Uterus (tissue), 4 donors: ENCODE data around the gene WDR46. TPM values are rescaled to one million over a fixed set of nuclear protein-coding genes. Genes with fewer than 3 reads are reported as not detected.

Source experiments
- DNase-seq, 2 donors: peaks; one replicate each; pipeline ENCODE4 v3.0.0-alpha.2; 2019 to 2020
- H3K27ac ChIP-seq, 2 donors: fragments of 200-600 bp; sonication (generic); 1 replicate in 1 of 2; 2 replicates in 1 of 2; pipeline ENCODE4 v1.5.1; 2016 to 2018
- H3K27me3 ChIP-seq, 2 donors: fragments of 200-600 bp; sonication (generic); one replicate each; pipeline ENCODE4 v1.5.1; 2018 to 2019; ENCODE audit warnings: control low read depth in 1 of 2
- H3K36me3 ChIP-seq, 2 donors: fragments of 200-600 bp; sonication (generic); one replicate each; pipeline ENCODE4 v1.5.1; 2019; ENCODE audit warnings: control low read depth in 1 of 2
- H3K4me1 ChIP-seq, 2 donors: fragments of 200-600 bp; sonication (generic); one replicate each; pipeline ENCODE4 v1.5.1; 2018 to 2019; ENCODE audit warnings: control low read depth in 1 of 2
- H3K4me3 ChIP-seq, 2 donors: fragments of 200-600 bp; sonication (generic); 1 replicate in 1 of 2; 2 replicates in 1 of 2; pipeline ENCODE4 v1.5.1; 2018 to 2019; ENCODE audit warnings: mild to moderate bottlenecking in 1 of 2
- H3K9me3 ChIP-seq, 2 donors: fragments of 200-600 bp; sonication (generic); one replicate each; pipeline ENCODE4 v1.5.1; 2019; ENCODE audit warnings: control low read depth in 1 of 2
- POLR2A ChIP-seq, 2 donors: fragments of 450-650 bp; IDR thresholded peaks; one replicate each; pipeline ENCODE4 v1.6.1; 2016; ENCODE audit warnings: antibody characterized with exemption in 2 of 2, mild to moderate bottlenecking in 1 of 2, moderate library complexity in 1 of 2
- intact Hi-C: fragments of 100-400 bp; cut with DNase I; formaldehyde crosslinking; loops from one replicate; pipeline ENCODE4 v1.15.1; 2023; ENCODE audit warnings: low total_unique reads
- total RNA-seq, 4 donors: library from RNA; depleted of rRNA in 3 of 4; stranded (reverse); fragments of >200 nt in 3 of 4; gene quantifications; one replicate each; pipeline versions ENCODE4 v1.1.0 to v1.2.4, GENCODE V29; 2014 to 2023
- TF ChIP-seq, protein P1 (sequence below), 4 experiments: fragments of 200-600 bp in 2 of 4; fragments of 450-650 bp in 2 of 4; sonication (generic) in 2 of 4; IDR thresholded peaks; one replicate each; pipeline ENCODE4 v1.5.1; 2016 to 2019; ENCODE audit warnings: antibody characterized with exemption in 4 of 4, mild to moderate bottlenecking in 2 of 4, moderate library complexity in 1 of 4
- donor health status: DM: yes; HTN: yes; CAD: no.

Gene WDR46
- total RNA-seq, 4 donors from 2014 or later, result 17.9 to 60.3 (median 31.7) TPM

DNA sequence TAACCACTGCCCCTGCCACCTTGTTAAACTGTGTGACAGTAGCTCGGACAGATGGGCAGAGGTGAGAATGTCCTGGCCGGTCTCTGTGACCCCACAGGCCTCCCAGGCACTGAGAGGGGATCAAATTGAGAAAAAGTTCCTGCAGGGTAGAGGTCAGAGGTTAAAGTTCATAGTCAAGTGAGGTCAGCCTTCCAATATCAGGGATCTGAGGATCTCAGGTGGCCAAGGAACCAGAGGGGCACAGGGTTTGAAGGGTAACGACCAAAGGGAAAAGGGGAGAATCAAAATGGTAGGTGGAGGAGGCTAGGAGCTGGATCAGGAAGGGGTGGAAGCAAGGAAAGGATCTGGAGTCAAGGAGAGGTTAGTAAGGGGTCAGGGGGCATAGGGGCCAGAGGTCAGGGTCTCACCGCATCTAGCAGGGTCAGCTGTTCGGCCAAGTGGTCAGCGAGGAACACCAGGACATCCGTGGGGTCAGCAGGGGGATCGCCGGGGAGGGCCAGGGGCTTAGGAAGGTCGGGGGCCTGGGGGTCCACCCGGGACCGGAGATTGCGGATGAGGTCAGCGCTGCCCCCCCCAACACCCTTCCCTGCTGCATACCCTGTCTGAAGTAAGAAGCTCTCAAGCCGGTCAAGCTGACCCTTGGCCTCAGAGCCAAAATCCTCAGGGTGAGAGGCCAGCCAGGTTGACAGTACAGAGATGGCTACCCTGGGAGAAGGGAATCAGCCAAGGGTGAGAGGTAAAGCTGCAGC, 6.8 kb upstream of the WDR46 start:
- H3K27ac ChIP-seq, result no peak overlapping the region
- no peak overlapping the region for H3K4me3 ChIP-seq
- no peaks in the 10 kb centered on the region for H3K27me3 ChIP-seq
- no peaks in the 10 kb centered on the region for H3K36me3 ChIP-seq
- TF ChIP-seq POLR2A (IDR thresholded peaks at IDR 0.05), result no peak
- TF ChIP-seq, protein P1, sequence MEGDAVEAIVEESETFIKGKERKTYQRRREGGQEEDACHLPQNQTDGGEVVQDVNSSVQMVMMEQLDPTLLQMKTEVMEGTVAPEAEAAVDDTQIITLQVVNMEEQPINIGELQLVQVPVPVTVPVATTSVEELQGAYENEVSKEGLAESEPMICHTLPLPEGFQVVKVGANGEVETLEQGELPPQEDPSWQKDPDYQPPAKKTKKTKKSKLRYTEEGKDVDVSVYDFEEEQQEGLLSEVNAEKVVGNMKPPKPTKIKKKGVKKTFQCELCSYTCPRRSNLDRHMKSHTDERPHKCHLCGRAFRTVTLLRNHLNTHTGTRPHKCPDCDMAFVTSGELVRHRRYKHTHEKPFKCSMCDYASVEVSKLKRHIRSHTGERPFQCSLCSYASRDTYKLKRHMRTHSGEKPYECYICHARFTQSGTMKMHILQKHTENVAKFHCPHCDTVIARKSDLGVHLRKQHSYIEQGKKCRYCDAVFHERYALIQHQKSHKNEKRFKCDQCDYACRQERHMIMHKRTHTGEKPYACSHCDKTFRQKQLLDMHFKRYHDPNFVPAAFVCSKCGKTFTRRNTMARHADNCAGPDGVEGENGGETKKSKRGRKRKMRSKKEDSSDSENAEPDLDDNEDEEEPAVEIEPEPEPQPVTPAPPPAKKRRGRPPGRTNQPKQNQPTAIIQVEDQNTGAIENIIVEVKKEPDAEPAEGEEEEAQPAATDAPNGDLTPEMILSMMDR (IDR thresholded peaks at IDR 0.05), result no peak
- intact Hi-C loops, result loop anchor here (10.0 kb wide), 2 partner anchors 91 to 129 kb away; partner anchors contain the start of genes HSD17B8, RING1, RXRB and SLC39A7
- no peak for DNase-seq
- no peaks in the 10 kb centered on the region for H3K9me3 ChIP-seq
- peaks cover 0 to 7% of the 10 kb centered on the region in 2 donors for H3K4me1 ChIP-seq

DNA sequence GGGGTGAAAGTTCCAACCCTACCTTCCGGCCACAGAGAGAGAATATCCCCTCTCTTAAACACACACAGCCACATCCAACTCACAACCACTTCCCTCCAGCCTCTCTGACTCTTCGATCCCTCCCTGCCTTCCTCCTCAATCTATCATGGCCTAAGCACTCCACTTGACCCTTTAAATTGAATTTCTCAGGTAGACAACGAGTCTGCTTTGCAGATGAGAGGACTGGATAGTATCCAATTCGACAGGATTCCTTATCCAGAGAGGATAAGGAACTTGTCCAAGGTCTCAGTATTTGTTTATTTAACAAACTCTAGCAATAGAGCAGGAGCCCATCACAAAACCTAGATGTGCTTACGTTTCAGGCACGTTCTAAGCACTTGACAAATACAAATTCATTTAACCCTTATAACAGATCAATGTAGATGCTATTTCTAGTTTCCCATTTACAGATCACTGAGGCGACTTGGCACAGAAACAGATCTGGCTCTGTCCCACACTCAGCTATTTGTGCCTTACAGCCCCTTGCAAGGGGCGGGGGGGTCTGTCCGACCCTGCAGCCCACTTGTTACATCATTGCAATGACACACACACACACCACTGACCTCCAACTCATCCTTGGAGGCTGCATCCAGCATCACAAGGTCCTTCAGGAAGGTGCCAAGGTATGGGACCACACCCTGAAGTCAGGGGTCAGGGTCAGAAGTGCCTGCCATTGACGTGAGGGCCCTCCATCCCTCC, 5.2 kb upstream of the WDR46 start:
- no peak overlapping the region for H3K27ac ChIP-seq
- H3K9me3 ChIP-seq, result no peaks in the 10 kb centered on the region
- H3K27me3 ChIP-seq, result no peaks in the 10 kb centered on the region
- no peak for DNase-seq
- no peaks in the 10 kb centered on the region for H3K36me3 ChIP-seq
- intact Hi-C loops, result loop anchor here (10.0 kb wide), 2 partner anchors 89 to 131 kb away; partner anchors contain the start of genes HSD17B8, RING1, RXRB and SLC39A7
- no peak for TF ChIP-seq POLR2A (IDR thresholded peaks at IDR 0.05)
- TF ChIP-seq, protein P1 (IDR thresholded peaks at IDR 0.05), result no peak
- no peak overlapping the region for H3K4me3 ChIP-seq
- H3K4me1 ChIP-seq, result peaks cover 5 to 17% of the 10 kb centered on the region in 2 donors

DNA sequence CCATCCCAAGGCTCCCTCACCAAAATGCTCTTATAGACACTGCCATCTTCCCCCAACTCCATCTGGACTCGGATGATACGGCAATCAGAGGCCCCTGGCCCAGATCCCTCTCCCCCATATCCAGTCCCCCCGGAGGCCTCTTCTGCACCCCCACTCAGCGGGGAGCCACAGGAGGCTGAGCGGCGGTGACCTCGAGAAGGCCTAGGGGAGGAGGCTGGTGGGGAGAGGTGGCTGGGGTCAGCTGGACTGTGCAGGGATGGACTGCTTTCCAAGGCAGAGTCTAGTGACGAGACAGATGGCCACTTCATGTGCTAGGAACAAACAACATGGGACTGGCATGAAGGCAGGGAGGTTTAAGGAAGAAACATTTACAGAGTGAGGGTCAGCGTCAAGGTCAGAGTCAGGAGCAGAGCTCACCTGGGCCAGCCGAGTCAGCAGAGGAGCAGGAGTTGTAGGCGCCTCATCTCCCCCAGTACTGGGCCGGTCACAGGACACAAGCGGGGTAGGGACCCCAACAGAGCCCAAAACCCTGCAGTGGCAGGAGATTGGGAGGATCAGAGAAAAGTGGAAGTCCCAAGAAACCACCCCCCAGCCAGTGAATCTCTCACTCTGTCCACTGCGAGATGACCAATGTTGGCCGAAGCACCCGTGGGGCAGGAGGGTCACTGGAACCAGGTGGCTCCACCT, 4.1 kb upstream of the WDR46 start:
- no peak overlapping the region for H3K4me3 ChIP-seq
- no peak for TF ChIP-seq POLR2A (IDR thresholded peaks at IDR 0.05)
- TF ChIP-seq, protein P1 (IDR thresholded peaks at IDR 0.05), result no peak
- intact Hi-C loops, result loop anchor here (10.0 kb wide), 2 partner anchors 88 to 132 kb away; partner anchors contain the start of genes HSD17B8, RING1, RXRB and SLC39A7
- no peaks in the 10 kb centered on the region for H3K9me3 ChIP-seq
- no peak overlapping the region for H3K27ac ChIP-seq
- no peaks in the 10 kb centered on the region for H3K27me3 ChIP-seq
- no peaks in the 10 kb centered on the region for H3K36me3 ChIP-seq
- no peak for DNase-seq
- peaks cover 9 to 23% of the 10 kb centered on the region in 2 donors for H3K4me1 ChIP-seq

DNA sequence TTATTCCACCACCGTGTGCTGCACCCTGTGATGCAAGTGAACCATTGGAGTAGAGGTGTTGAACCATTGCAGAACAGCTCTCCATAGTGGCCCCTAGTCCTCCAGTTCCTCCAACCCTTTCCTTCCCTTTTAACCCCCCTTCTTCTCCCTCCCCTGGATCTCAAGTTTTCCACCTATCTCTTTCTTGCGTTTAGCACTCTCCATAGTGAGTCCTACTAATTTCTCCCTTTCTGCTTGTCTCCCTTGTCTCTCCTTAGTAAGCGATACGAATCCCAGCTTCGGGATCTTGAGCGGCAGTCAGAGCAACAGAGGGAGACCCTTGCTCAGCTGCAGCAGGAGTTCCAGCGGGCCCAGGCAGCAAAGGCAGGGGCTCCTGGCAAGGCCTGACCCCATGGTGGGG, 1.4 kb upstream of the WDR46 start:
- Histone ChIP-seq H3K36me3 (no peaks in the 10 kb centered on the region), H3K9me3 (no peaks in the 10 kb centered on the region), H3K27me3 (no peaks in the 10 kb centered on the region), H3K4me1 (peaks cover 9 to 20% of the 10 kb centered on the region in 2 donors), H3K4me3 (peak overlapping the region in 1 of 2 donors; percentile 80), H3K27ac (no peak overlapping the region)
- no peak for TF ChIP-seq POLR2A (IDR thresholded peaks at IDR 0.05)
- TF ChIP-seq, protein P1 (IDR thresholded peaks at IDR 0.05), result no peak
- DNase-seq, result no peak
- intact Hi-C loops, result loop anchor here (10.0 kb wide), 2 partner anchors 86 to 134 kb away; partner anchors contain the start of genes HSD17B8, RING1, RXRB and SLC39A7
